ENCODE results near the gene NRAP. TPM values are rescaled to one million over a fixed set of nuclear protein-coding genes. Genes with fewer than 3 reads are reported as not detected.

Gene NRAP, protein sequence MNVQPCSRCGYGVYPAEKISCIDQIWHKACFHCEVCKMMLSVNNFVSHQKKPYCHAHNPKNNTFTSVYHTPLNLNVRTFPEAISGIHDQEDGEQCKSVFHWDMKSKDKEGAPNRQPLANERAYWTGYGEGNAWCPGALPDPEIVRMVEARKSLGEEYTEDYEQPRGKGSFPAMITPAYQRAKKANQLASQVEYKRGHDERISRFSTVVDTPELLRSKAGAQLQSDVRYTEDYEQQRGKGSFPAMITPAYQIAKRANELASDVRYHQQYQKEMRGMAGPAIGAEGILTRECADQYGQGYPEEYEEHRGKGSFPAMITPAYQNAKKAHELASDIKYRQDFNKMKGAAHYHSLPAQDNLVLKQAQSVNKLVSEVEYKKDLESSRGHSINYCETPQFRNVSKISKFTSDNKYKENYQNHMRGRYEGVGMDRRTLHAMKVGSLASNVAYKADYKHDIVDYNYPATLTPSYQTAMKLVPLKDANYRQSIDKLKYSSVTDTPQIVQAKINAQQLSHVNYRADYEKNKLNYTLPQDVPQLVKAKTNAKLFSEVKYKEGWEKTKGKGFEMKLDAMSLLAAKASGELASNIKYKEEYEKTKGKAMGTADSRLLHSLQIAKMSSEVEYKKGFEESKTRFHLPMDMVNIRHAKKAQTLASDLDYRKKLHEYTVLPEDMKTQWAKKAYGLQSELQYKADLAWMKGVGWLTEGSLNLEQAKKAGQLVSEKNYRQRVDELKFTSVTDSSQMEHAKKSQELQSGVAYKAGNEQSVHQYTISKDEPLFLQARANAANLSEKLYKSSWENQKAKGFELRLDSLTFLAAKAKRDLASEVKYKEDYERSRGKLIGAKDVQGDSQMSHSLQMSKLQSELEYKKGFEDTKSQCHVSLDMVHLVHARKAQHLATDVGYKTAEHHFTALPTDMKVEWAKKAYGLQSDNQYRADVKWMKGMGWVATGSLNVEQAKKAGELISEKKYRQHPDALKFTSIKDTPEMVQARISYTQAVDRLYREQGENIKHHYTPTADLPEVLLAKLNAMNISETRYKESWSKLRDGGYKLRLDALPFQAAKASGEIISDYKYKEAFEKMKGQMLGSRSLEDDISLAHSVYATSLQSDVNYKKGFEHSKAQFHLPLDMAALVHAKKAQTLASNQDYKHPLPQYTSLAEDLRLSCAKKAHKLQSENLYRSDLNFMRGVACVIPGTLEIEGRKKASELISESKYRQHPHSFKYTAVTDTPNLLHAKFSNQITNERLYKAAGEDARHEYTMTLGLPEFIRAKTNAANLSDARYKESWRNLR (N-terminal part only)
- total RNA-seq = under 1 TPM in 1 of 6 donors, not detected in 5; 0.11 TPM

DNA sequence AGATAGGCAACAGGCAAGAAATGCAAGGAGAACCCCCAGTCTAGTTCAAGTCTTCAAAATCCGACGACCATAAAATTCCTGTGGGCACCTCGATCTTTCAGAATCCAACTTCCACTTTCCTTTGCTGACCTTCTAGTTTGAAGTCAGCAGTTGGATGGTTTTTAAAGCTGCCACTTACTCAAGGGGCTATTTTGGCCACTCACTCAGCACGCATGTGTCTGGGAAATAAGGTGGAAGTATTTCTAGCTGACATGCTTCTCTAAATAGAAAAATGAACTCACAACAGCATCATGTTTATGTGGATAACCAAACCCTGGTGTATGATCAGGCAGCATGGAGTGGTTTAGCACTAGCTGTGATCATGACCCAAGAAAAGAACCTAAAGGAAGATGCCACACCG lies at the start of gene NRAP:
Gene NRAP, minus strand, starts transcription at position 134 of the 400 bp plus-strand sequence. CDS start 159 bp downstream, outside the sequence.
- Histone ChIP-seq H3K4me3 (no peak within 1 kb of the TSS), H3K27me3 (no peaks in the 10 kb centered on the region), H3K4me1 (no peaks in the 10 kb centered on the region), H3K36me3 (no peaks in the 10 kb centered on the region), H3K9me3 (no peaks in the 10 kb centered on the region), H3K27ac (no peak within 1 kb of the TSS)
- WGBS, 2 donors = 84 to 88% methylated on average over 5 of the region's 5 CpGs
- TF ChIP-seq, protein P1, sequence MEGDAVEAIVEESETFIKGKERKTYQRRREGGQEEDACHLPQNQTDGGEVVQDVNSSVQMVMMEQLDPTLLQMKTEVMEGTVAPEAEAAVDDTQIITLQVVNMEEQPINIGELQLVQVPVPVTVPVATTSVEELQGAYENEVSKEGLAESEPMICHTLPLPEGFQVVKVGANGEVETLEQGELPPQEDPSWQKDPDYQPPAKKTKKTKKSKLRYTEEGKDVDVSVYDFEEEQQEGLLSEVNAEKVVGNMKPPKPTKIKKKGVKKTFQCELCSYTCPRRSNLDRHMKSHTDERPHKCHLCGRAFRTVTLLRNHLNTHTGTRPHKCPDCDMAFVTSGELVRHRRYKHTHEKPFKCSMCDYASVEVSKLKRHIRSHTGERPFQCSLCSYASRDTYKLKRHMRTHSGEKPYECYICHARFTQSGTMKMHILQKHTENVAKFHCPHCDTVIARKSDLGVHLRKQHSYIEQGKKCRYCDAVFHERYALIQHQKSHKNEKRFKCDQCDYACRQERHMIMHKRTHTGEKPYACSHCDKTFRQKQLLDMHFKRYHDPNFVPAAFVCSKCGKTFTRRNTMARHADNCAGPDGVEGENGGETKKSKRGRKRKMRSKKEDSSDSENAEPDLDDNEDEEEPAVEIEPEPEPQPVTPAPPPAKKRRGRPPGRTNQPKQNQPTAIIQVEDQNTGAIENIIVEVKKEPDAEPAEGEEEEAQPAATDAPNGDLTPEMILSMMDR (IDR thresholded peaks at IDR 0.05) = no peak
- TF ChIP-seq EP300 (IDR thresholded peaks at IDR 0.05) = no peak
- no peak for TF ChIP-seq POLR2AphosphoS5 (IDR thresholded peaks at IDR 0.05)
- ATAC-seq (ENCODE audit: low FRiP score in 2 of 2) = no peak
- no peak for DNase-seq

DNA sequence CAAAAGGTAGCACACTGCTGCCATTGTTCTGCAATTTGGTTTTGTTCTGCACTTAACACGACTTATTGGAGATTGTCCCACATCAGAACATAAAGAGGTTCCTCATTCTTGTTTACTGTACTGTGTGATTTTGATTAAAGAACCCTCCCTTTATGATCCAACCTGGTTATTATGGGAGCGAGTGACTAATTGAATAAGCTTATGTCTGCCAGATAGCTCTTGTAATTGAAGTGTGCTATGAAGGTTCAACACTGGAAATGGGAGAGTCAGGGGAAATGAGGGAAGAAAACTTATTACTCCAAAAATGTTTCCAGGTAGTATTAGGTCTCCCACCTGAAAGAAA lies 49.8 kb upstream of the NRAP start:
- H3K27ac ChIP-seq = no peak overlapping the region
- 70 to 78% methylated on average over 2 of the region's 2 CpGs for WGBS, 2 donors

DNA sequence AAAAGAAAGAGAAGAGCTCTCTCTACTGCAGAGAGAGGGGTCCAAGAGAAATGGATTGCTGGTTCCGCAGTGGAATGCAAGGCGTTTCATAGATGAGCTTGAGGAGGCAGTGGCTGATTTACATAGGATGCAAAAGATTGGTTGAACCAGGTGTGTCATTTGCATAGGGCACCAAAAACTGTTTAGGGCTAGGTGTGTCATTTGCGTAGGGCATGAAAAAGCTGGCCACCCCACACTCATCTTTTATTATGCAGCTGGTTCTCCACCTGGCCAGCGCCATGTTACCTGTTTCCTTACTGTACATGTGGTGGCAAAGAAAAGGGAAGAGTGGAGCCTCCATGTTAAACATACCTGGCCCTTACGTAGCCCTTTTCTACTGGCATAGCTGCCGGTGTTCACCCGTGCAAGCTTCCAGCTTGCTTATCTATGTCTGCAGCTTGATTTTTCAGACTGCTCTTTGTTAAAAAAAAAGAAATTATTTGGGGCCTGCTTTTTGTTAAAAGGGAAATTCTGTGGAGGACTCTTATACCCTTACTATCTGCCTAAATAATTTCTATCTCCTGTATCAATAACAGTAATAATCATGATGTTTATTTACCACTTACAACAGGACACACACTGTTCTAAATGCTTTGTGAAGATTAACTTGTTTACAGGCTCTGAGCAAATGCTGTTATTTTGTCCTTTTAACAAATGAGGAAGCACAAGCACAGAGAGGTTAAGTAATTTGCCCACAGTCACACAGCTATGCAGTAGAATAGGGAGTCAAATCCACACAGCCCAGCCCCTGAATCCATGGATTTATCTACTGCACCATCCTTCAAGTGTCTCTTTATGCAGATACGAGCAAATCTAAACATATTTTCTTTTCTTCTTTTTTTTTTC lies 49.2 kb upstream of the NRAP start:
- Histone ChIP-seq H3K9me3 (no peaks in the 10 kb centered on the region), H3K4me1 (peaks cover 0 to 12% (median 8%) of the 10 kb centered on the region in 4 donors), H3K36me3 (peaks cover 0 to 20% (median 5%) of the 10 kb centered on the region in 4 donors), H3K27me3 (no peaks in the 10 kb centered on the region), H3K4me3 (no peak overlapping the region), H3K27ac (no peak overlapping the region)
- DNase-seq (no peak), ATAC-seq (ENCODE audit: low FRiP score in 2 of 2) (no peak)
- WGBS, 2 donors = 77 to 79% methylated on average over 8 of the region's 8 CpGs
- TF ChIP-seq EP300 (IDR thresholded peaks at IDR 0.05) (no peak), POLR2AphosphoS5 (IDR thresholded peaks at IDR 0.05) (no peak), POLR2A (IDR thresholded peaks at IDR 0.05) (no peak)
- TF ChIP-seq, protein P1 (IDR thresholded peaks at IDR 0.05) = no peak

More for the DNA sequence above, 49.8 kb upstream of the NRAP start:
- DNase-seq (no peak), ATAC-seq (ENCODE audit: low FRiP score in 2 of 2) (no peak)
- no peaks in the 10 kb centered on the region for H3K27me3 ChIP-seq
- TF ChIP-seq POLR2A (IDR thresholded peaks at IDR 0.05) = no peak
- TF ChIP-seq, protein P1 (IDR thresholded peaks at IDR 0.05) = no peak
- TF ChIP-seq EP300 (IDR thresholded peaks at IDR 0.05) = no peak
- no peak for TF ChIP-seq POLR2AphosphoS5 (IDR thresholded peaks at IDR 0.05)
- H3K9me3 ChIP-seq = no peaks in the 10 kb centered on the region
- peaks cover 0 to 12% (median 8%) of the 10 kb centered on the region in 4 donors for H3K4me1 ChIP-seq
- peaks cover 0 to 20% (median 5%) of the 10 kb centered on the region in 4 donors for H3K36me3 ChIP-seq
- no peak overlapping the region for H3K4me3 ChIP-seq

DNA sequence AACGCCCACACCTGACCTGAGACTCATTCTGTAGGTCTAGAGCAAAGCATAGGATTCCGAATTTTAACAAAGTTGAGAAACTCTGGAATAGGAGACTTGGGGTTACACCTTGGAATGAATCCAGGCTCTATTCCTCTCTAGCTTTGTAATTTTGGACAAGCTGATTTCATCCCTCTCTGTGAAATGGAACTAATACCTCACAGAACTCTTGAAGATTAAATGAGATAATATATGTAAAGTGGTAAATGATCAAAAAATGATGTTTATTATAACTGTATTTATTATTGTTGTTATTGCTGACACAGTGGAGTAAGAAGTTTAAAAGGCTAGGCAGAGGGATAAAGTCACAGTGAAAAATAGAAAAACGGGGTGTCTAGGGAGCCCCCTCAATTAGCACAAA lies 48.2 kb upstream of the NRAP start:
- Histone ChIP-seq H3K4me3 (no peak overlapping the region), H3K9me3 (no peaks in the 10 kb centered on the region), H3K27me3 (no peaks in the 10 kb centered on the region), H3K36me3 (peaks cover 0 to 16% (median 4%) of the 10 kb centered on the region in 4 donors), H3K4me1 (peaks cover 0 to 12% (median 8%) of the 10 kb centered on the region in 4 donors), H3K27ac (no peak overlapping the region)
- DNase-seq (no peak), ATAC-seq (ENCODE audit: low FRiP score in 2 of 2) (no peak)
- TF ChIP-seq POLR2A (IDR thresholded peaks at IDR 0.05) (no peak), POLR2AphosphoS5 (IDR thresholded peaks at IDR 0.05) (no peak), EP300 (IDR thresholded peaks at IDR 0.05) (no peak)
- TF ChIP-seq, protein P1 (IDR thresholded peaks at IDR 0.05) = no peak
- WGBS, 2 donors = 95 to 98% methylated on average over 3 of the region's 3 CpGs
